Calu3 (cell line): Measurements from ENCODE around the gene TBL1XR1. TPM values are rescaled to one million over a fixed set of nuclear protein-coding genes. Genes with fewer than 3 reads are reported as not detected.

ENCODE experiments used
- BruUV-seq: library from RNA; stranded (reverse); fragments of 400-500 nt; replicated peaks from 2 replicates; lab custom pipeline; 2021; lab: Mats Ljungman, UMichigan
- CTCF ChIA-PET: fragments of 300-600 bp; sonication (Branson Sonifier 250); formaldehyde crosslinking; loops from one replicate; lab custom pipeline; 2022; ENCODE audit warnings: antibody characterized with exemption; lab: Charles Lee
- DNase-seq: peaks from one replicate; pipeline ENCODE4 v3.0.0; 2022
- H3K27ac Mint-ChIP-seq: one replicate; pipeline ENCODE4 v1.8.0; 2022; ENCODE audit warnings: mixed read lengths; ENCODE audit not compliant: unreplicated experiment
- H3K27me3 Mint-ChIP-seq: one replicate; pipeline ENCODE4 v1.8.0; 2022; ENCODE audit warnings: mixed read lengths; ENCODE audit not compliant: unreplicated experiment
- H3K36me3 Mint-ChIP-seq: one replicate; pipeline ENCODE4 v1.8.0; 2022; ENCODE audit warnings: mild to moderate bottlenecking, moderate library complexity, mixed read lengths; ENCODE audit not compliant: insufficient read depth, unreplicated experiment
- H3K4me1 Mint-ChIP-seq: one replicate; pipeline ENCODE4 v1.8.0; 2022; ENCODE audit warnings: mild to moderate bottlenecking, low read depth, mixed read lengths; ENCODE audit not compliant: unreplicated experiment
- H3K4me3 Mint-ChIP-seq: one replicate; pipeline ENCODE4 v1.8.0; 2022; ENCODE audit warnings: mild to moderate bottlenecking, low read depth, moderate library complexity, mixed read lengths; ENCODE audit not compliant: unreplicated experiment
- H3K9me3 Mint-ChIP-seq: one replicate; pipeline ENCODE4 v1.8.0; 2022; ENCODE audit warnings: low read depth, mixed read lengths; ENCODE audit not compliant: unreplicated experiment
- intact Hi-C: fragments of 100-400 bp; cut with micrococcal nuclease; formaldehyde crosslinking; loops from one replicate; pipeline ENCODE4 v1.10.0; 2022; ENCODE audit not compliant: unreplicated experiment
- total RNA-seq: library from RNA; stranded (reverse); gene quantifications from 2 replicates; pipeline ENCODE4 v1.2.3, GENCODE V29; 2022
- TF ChIP-seq, protein P1 (sequence below): fragments of 200-600 bp; IDR thresholded peaks from one replicate; pipeline ENCODE4 v1.8.0; 2022; ENCODE audit warnings: antibody characterized with exemption; ENCODE audit not compliant: unreplicated experiment

The TBL1XR1 gene
- total RNA-seq, 1 experiment from 2014 or later = 206 TPM

DNA sequence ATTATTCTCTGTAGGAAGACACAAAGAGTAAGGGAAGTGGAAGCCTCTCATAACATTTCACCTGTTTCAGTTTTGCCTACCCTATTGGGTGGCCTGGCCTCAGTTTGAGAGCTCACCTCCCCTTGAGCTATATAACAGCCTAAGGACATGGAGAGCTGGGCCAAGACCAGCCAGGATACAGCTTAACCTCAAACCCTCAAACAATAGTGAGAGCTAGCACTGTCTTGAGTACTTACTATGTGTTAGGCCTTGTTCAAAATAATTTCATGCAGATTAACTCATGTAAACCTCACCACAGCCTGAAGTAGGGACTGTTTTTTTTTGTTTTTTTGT, 15.0 kb upstream of the TBL1XR1 start:
- TF ChIP-seq, protein P1, sequence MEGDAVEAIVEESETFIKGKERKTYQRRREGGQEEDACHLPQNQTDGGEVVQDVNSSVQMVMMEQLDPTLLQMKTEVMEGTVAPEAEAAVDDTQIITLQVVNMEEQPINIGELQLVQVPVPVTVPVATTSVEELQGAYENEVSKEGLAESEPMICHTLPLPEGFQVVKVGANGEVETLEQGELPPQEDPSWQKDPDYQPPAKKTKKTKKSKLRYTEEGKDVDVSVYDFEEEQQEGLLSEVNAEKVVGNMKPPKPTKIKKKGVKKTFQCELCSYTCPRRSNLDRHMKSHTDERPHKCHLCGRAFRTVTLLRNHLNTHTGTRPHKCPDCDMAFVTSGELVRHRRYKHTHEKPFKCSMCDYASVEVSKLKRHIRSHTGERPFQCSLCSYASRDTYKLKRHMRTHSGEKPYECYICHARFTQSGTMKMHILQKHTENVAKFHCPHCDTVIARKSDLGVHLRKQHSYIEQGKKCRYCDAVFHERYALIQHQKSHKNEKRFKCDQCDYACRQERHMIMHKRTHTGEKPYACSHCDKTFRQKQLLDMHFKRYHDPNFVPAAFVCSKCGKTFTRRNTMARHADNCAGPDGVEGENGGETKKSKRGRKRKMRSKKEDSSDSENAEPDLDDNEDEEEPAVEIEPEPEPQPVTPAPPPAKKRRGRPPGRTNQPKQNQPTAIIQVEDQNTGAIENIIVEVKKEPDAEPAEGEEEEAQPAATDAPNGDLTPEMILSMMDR = no peak
- no TSS peak for BruUV-seq
- H3K4me3 Mint-ChIP-seq = peak overlapping the region; percentile 30
- peaks cover 15% of the 10 kb centered on the region for H3K36me3 Mint-ChIP-seq
- H3K9me3 Mint-ChIP-seq = no peaks in the 10 kb centered on the region
- no peak for DNase-seq
- intact Hi-C loops = loop anchor here (1.0 kb wide), 1 partner anchor 31 kb away; no protein-coding TSS in a partner anchor
- CTCF ChIA-PET = interaction anchor here (0.5 to 1.0 kb wide), 2 partner anchors 9 to 82 kb away, joined by 3 read pairs; no protein-coding TSS in a partner anchor
- peaks cover 38% of the 10 kb centered on the region for H3K4me1 Mint-ChIP-seq
- no peaks in the 10 kb centered on the region for H3K27me3 Mint-ChIP-seq
- H3K27ac Mint-ChIP-seq = peak overlapping the region; percentile 78

DNA sequence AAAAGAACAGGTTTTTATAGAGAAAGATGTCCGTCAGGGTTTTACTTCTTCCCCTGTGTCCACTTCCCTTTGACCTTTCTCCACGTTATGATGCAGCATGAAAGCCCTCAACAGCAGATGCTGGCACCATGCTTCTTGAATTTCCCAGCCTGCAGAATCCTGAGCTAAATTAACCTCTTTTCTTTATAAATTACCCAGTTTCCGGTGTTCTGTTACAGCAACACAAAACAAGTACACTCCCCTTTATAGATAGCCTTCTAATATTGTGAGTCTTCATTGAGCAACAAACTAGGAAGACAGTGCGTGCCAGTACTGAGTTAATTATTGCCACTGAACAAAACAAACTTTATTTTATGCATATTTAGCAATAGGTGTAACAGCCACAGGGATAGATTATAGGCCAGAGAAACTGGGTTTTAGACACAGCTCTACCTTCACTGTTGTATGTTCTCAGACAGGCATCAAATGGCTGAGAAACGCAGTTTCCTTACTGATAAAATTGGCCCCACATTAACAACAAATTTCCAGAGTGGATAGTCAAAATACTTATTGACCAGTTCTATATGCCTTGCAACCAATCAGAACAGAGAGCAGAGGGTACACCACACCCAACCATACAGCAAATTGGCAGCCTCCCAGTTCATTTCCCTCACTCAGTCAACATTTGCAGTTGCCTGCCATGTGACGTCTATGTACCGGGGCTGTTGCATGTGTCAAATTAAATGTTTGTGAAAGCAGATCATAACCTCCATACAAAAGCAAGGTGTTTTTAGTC, 14.4 kb upstream of the TBL1XR1 start:
- CTCF ChIA-PET = interaction anchor here (0.5 to 1.0 kb wide), 3 partner anchors 10 to 93 kb away, joined by 3 to 4 read pairs (median 3); no protein-coding TSS in a partner anchor
- no peaks in the 10 kb centered on the region for H3K9me3 Mint-ChIP-seq
- H3K36me3 Mint-ChIP-seq = peaks cover 15% of the 10 kb centered on the region
- H3K4me3 Mint-ChIP-seq = peak overlapping the region; percentile 30
- H3K4me1 Mint-ChIP-seq = peaks cover 38% of the 10 kb centered on the region
- DNase-seq = peak; percentile 85
- peak overlapping the region; percentile 78 for H3K27ac Mint-ChIP-seq
- H3K27me3 Mint-ChIP-seq = no peaks in the 10 kb centered on the region
- TSS peak; percentile 71 for BruUV-seq
- TF ChIP-seq, protein P1 = no peak
- intact Hi-C loops = loop anchor here (1.0 to 2.0 kb wide), 2 partner anchors 32 to 89 kb away; no protein-coding TSS in a partner anchor

DNA sequence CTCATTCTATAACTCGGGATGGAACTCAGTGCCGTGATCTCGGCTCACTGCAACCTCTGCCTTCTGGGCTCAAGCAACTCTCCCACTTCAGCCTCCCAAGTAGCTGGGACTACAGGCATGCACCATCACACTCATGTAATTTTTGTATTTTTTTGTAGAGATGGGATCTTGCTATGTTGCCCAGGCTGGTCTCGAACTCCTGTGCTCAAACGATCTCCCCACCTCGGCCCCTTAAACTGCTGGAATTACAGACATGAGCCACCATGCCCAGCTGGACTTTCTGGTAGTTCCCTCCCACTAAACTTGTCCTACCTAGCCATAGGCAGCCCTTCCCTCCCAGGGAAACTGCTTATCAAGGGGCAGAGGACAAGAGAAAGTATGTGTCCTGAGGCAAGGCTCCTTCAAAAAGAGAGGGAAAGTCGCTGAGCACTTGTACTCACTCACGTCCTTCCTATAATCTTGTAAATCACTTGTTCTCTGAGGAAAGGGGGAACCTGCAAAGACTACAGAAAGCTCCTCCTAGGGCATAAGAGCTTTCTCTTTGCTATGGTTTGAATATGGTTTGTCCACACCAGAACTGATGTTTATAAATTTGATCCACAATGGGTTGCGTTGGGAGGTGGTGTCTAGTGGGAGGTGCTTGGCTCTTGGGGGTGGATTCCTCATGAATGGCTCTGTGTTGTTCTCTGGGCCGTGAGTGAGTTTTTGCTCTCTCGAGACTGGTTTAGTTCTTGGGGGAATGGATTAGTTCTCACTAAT, 13.6 kb upstream of the TBL1XR1 start:
- Mint-ChIP-seq H3K27ac (peak overlapping the region; percentile 78), H3K9me3 (no peaks in the 10 kb centered on the region), H3K4me3 (peak overlapping the region; percentile 30), H3K36me3 (peaks cover 15% of the 10 kb centered on the region), H3K27me3 (no peaks in the 10 kb centered on the region), H3K4me1 (peaks cover 38% of the 10 kb centered on the region)
- CTCF ChIA-PET = interaction anchor here (0.5 kb wide), 1 partner anchor 38 kb away, joined by 4 read pairs; no protein-coding TSS in a partner anchor
- TF ChIP-seq, protein P1 = no peak
- intact Hi-C loops = loop anchor here (2.0 kb wide), 1 partner anchor 90 kb away; no protein-coding TSS in a partner anchor
- peak; percentile 37 for DNase-seq
- no TSS peak for BruUV-seq

DNA sequence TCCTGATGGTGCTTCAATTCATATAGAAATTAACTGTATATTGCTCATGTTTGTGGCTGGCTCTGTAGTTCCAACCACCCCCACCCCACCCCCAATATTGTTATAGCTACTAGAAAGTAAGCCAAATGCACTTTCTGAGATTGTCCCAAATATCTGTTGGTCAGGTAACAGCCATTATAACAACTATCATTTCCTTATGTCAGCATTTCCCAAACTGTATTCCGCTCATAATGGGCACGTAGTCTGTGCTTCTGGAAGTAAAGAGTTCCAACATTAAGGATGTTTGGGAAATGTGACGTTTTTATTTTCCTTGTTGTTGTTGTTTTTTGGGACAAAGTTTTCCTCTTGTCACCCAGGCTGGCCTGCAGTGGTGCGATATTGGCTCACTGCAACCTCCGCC, 12.2 kb upstream of the TBL1XR1 start:
- H3K4me1 Mint-ChIP-seq = peaks cover 38% of the 10 kb centered on the region
- no peaks in the 10 kb centered on the region for H3K27me3 Mint-ChIP-seq
- peaks cover 15% of the 10 kb centered on the region for H3K36me3 Mint-ChIP-seq
- no TSS peak for BruUV-seq
- no peak for DNase-seq
- no peak overlapping the region for H3K4me3 Mint-ChIP-seq
- CTCF ChIA-PET = interaction anchor here (0.6 kb wide), 2 partner anchors 97 to 233 kb away, joined by 3 read pairs; no protein-coding TSS in a partner anchor
- H3K9me3 Mint-ChIP-seq = no peaks in the 10 kb centered on the region
- TF ChIP-seq, protein P1 = no peak
- H3K27ac Mint-ChIP-seq = no peak overlapping the region
- intact Hi-C loops = no loop called here
